GM19351 (cell line): ENCODE results near the gene JAKMIP2.
"Not testable (repeated sequence)": the region's sequence is repeated elsewhere in the genome, so short reads cannot be mapped to it uniquely, and the experiment has no call there.

Experiments used
- ATAC-seq: cut with Tn5 transposase; IDR thresholded peaks from one replicate; pipeline ENCODE4 v1.9.1; 2021; ENCODE audit warnings: mild to moderate bottlenecking, moderate library complexity; ENCODE audit not compliant: unreplicated experiment

JAKMIP2 gene

GRCh38 chr5:147750065-147750464 lies 32.5 kb downstream of the JAKMIP2 start:
- no peak for ATAC-seq

DNA sequence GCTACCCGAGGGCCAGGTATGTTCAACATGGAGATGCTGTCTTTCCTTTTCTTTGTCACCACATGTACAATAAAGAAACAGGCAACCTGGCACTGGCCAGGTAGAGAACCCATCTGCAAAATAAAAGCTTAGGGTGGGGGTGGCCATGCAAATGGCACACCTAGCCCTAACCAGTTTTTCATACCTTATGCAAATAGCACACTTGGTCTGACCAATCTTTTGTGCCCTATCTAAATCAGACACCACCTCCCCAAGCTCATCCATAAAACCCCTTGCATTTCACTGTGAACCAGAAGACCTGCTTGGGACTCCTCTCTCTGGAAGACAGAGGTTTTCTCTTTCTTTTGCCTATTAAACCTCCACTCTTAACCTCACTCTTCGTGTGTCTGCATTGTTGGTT lies 33.9 kb downstream of the JAKMIP2 start:
- no peak for ATAC-seq

DNA sequence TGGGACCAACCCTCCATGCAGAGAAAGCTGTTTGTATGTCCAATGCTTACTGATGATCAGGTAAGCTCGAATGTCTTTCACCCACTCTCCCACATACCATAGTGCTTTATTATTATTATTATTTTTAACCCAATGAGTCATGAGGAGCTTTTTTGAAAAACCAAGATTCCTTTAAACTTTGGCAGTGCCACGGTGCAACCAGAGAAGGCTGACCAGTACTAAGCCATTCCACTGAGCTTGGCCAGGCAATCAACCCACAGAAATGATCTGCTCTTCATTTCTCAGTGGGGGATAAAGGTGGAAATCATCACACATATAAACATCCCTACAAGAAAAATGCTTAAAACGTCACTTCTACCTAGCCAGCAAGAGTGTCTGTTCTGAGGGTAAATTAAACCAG lies 35.5 kb downstream of the JAKMIP2 start:
- ATAC-seq = no peak

- no peak for ATAC-seq
Observed at GRCh38 chr5:147743678-147744374, 38.7 kb downstream of the JAKMIP2 start.

DNA sequence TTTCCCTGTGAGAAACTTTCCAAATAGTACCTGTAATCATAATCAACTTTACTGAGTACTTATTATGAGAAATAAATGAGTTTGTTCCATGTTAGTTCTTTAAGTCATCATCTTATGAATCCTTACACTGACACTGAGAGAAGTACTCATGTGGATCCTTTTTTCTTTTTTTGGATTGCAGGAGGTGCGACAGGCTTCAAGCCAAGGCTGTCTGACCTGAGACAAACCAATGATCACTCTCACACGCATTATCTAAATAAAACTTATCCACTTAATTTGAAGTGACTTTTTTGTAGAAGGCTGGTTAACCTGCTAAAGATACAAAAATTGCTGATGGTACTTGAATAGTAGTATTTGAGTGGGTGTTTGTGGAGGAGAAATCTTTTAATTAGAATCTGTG lies 39.5 kb downstream of the JAKMIP2 start:
- ATAC-seq = no peak

- ATAC-seq = no peak
Observed at GRCh38 chr5:147742151-147742550, 40.4 kb downstream of the JAKMIP2 start.

GRCh38 chr5:147740864-147741263 lies 41.7 kb downstream of the JAKMIP2 start:
- ATAC-seq = no peak

GRCh38 chr5:147737921-147738320 lies 44.6 kb downstream of the JAKMIP2 start:
- no peak for ATAC-seq

DNA sequence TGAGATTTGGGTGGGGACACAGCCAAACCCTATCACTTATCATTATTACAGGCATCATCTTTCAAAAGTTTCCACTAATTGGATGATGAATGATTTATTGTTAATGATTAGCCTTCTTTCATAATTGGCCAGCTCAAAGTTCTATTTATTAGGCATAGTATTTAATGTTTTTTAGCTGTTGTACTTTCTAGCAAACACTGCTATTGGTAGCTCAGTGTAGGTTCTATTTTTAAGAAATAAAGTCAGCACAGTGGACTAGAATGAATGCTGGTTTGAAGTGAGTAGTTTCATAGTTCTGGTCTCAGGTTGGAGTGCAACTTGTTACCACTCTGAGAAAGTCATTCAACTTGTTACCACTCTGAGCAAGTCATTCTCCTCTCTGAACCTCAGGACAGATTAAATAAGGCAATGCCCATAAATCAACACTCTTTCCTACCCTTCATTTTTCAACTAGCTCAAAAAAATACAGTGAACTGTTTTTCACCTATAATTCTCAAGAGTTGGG lies 46.9 kb downstream of the JAKMIP2 start:
- no peak for ATAC-seq

GRCh38 chr5:147734894-147735293 lies 47.6 kb downstream of the JAKMIP2 start:
- ATAC-seq = no peak

GRCh38 chr5:147733075-147733474 lies 49.5 kb downstream of the JAKMIP2 start:
- no peak for ATAC-seq

- no peak for ATAC-seq
Observed at GRCh38 chr5:147732291-147732883, 50.1 kb downstream of the JAKMIP2 start.

GRCh38 chr5:147731431-147732290 lies 50.9 kb downstream of the JAKMIP2 start:
- no peak for ATAC-seq

GRCh38 chr5:147727200-147727599 lies 55.3 kb downstream of the JAKMIP2 start:
- no peak for ATAC-seq

GRCh38 chr5:147721191-147721960 lies 61.2 kb downstream of the JAKMIP2 start:
- ATAC-seq = not testable (repeated sequence)

DNA sequence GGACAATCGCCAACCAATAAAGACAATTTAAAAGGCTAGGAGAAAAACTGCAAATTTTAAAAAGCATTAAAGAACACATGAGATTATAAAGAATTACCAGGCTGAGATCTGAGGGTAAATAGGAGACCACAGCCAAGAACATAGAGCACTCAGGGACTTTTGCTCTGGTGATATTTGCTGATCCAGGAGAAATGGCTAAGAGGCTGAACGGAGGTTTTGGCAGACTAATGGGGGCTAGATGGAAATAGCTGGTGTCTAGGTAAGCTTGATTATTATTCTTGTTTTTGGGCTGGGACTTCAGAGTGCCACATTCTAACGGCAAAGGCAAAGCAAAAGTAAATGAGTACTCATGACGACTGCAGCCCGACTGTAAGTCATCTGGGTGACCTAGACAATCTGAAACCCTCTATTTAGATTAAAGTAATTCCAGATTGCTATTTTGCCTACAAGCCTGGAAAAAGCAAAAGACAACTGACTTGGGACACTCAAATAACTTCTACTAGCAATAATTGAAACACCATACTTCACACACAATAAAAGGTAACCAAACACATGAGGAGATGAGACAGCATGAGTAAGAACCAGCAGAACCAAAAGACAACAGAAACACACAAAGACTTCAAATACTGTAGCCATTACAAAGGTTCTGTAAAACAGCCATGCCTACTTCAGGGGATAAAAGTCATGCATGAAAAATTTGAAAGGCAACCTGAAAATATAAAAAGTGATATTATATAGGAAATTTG lies 68.8 kb downstream of the JAKMIP2 start:
- ATAC-seq = no peak

DNA sequence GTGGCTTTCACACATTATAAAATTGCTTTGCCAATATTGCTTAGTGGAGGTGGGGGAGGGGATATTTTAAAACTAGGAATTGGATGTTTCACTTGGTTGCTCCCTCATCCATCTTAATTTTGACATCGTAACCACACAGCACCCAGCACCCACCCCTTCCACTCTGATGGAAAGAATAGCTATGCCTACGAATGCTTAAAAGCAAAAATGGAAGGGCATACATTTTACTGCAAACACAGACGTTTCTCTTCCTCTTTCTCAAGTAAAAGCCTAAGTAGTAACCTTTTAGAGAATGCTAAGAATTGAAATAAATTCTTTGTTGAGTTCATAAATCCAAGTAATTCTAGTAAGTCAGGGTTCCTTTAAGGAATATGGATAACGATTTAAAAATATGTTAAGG lies 69.9 kb downstream of the JAKMIP2 start:
- ATAC-seq = no peak

DNA sequence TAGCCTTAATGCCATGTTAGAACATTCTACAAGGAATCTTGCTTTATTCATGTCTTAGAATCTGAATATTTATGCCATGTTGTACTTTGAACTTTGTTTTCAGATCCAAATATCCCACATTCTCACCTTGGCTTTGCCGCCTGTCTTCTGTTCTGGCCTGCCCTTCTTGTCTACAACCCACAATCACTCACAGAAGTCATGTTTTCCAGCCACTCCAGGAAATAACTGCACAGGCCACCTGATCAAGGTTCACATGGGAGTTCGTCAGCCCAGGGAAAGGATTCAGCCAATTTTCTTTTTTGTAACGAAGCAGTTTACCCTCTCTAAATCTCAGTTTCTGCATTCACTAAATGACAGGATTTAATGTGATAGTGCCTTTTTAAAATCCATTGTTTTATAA lies 70.5 kb downstream of the JAKMIP2 start:
- no peak for ATAC-seq

DNA sequence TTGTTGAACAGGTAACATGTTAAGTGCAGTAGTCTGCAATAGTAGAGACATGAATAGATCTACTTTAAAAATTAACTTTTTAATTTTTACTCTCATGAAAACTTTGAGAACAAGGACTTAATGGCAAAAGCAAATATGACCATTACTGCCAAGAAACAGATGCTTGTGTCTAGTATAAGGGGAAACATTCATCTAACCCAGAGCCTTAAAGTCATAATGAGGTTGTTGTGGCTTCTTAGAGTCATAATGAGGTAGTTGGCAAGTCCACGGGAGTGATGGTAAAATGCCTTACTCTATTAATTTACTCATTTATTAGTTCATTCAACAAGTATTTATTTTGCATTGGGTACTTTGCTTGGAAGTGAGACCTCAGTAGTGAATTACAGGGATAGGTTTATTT lies 71.5 kb downstream of the JAKMIP2 start:
- no peak for ATAC-seq

GRCh38 chr5:147708708-147709107 lies 73.8 kb downstream of the JAKMIP2 start:
- no peak for ATAC-seq
